ENCODE measurements around the gene RUVBL1. TPM values are rescaled to one million over a fixed set of nuclear protein-coding genes. Genes with fewer than 3 reads are reported as not detected.

The RUVBL1 gene
- total RNA-seq, 1 experiment from 2014 or later = 94.9 TPM

GRCh38 chr3:128076483-128077201, 47.0 kb downstream of the RUVBL1 start:
- Histone ChIP-seq H3K4me2 (ENCODE audit: low read length) (no peak overlapping the region), H3K9me3 (ENCODE audit: low read length) (no peaks in the 10 kb centered on the region), H2AFZ (ENCODE audit: low read length) (no peak overlapping the region), H3K27ac (ENCODE audit: low read length) (no peak overlapping the region), H3K4me1 (ENCODE audit: insufficient read depth, low read length) (peaks cover 26% of the 10 kb centered on the region), H3F3A (ENCODE audit: low read length, unreplicated experiment) (peaks cover 8% of the 10 kb centered on the region), H3K4me3 (ENCODE audit: low read length) (no peak overlapping the region), H4K20me1 (ENCODE audit: low read length) (peaks cover 7% of the 10 kb centered on the region; the same call in 1 of the 2 replicates), H3K27me3 (ENCODE audit: low read length) (no peaks in the 10 kb centered on the region), H3K9me2 (replicated peaks; ENCODE audit: low read length) (no peaks in the 10 kb centered on the region), H3K79me2 (ENCODE audit: low read length) (no peaks in the 10 kb centered on the region), H3K9ac (ENCODE audit: low read length) (no peak overlapping the region), H3K36me3 (ENCODE audit: low read depth, low read length) (peaks cover 14% of the 10 kb centered on the region; the same call in 1 of the 2 replicates)
- POLR2A ChIA-PET (ENCODE audit: unreplicated experiment) = no interaction called here
- DNase-seq (no peak), ATAC-seq (no peak)
- BruUV-seq (replicated peaks) = no TSS peak
- CTCF ChIA-PET = no interaction called here
- TF ChIP-seq EZH2 (IDR thresholded peaks at IDR 0.05; ENCODE audit: low read length, unreplicated experiment) (no peak), CTCF (conservative IDR thresholded peaks at IDR 0.05; ENCODE audit: low read depth, low read length) (no peak), EZH2phosphoT487 (IDR thresholded peaks at IDR 0.05; ENCODE audit: borderline replicate concordance, low read length) (no peak)
- intact Hi-C loops (cut with micrococcal nuclease) = loop anchor here (10.0 kb wide), 1 partner anchor 58 kb away; no protein-coding TSS in a partner anchor

GRCh38 chr3:128075522-128076482, 47.8 kb downstream of the RUVBL1 start:
- intact Hi-C loops (cut with micrococcal nuclease) = loop anchor here (10.0 kb wide), 1 partner anchor 59 kb away; no protein-coding TSS in a partner anchor
- H3K9ac ChIP-seq (ENCODE audit: low read length) = no peak overlapping the region
- peaks cover 8% of the 10 kb centered on the region for H3F3A ChIP-seq (ENCODE audit: low read length, unreplicated experiment)
- TF ChIP-seq EZH2 (IDR thresholded peaks at IDR 0.05; ENCODE audit: low read length, unreplicated experiment) (no peak), CTCF (conservative IDR thresholded peaks at IDR 0.05; ENCODE audit: low read depth, low read length) (peak; percentile 14; the same call in 1 of the 2 replicates), EZH2phosphoT487 (IDR thresholded peaks at IDR 0.05; ENCODE audit: borderline replicate concordance, low read length) (no peak)
- no peaks in the 10 kb centered on the region for H3K9me3 ChIP-seq (ENCODE audit: low read length)
- POLR2A ChIA-PET (ENCODE audit: unreplicated experiment) = no interaction called here
- H3K27me3 ChIP-seq (ENCODE audit: low read length) = no peaks in the 10 kb centered on the region
- CTCF ChIA-PET = no interaction called here
- H3K4me2 ChIP-seq (ENCODE audit: low read length) = no peak overlapping the region
- H3K9me2 ChIP-seq (replicated peaks; ENCODE audit: low read length) = no peaks in the 10 kb centered on the region
- peaks cover 24% of the 10 kb centered on the region for H3K4me1 ChIP-seq (ENCODE audit: insufficient read depth, low read length)
- H3K79me2 ChIP-seq (ENCODE audit: low read length) = no peaks in the 10 kb centered on the region
- H3K36me3 ChIP-seq (ENCODE audit: low read depth, low read length) = peaks cover 9% of the 10 kb centered on the region; the same call in 1 of the 2 replicates
- DNase-seq (no peak), ATAC-seq (no peak)
- peaks cover 11% of the 10 kb centered on the region; the same call in 1 of the 2 replicates for H4K20me1 ChIP-seq (ENCODE audit: low read length)
- no TSS peak for BruUV-seq (replicated peaks)
- H3K4me3 ChIP-seq (ENCODE audit: low read length) = no peak overlapping the region
- H2AFZ ChIP-seq (ENCODE audit: low read length) = no peak overlapping the region
- H3K27ac ChIP-seq (ENCODE audit: low read length) = no peak overlapping the region

Data from PC-3 (cell line).